ENCODE measurements around the gene KCNJ1. TPM values are rescaled to one million over a fixed set of nuclear protein-coding genes. Genes with fewer than 3 reads are reported as not detected.

KCNJ1 gene
- polyA plus RNA-seq, 1 of the 3 experiments (the other 2 are of a cell fraction), result not detected

DNA sequence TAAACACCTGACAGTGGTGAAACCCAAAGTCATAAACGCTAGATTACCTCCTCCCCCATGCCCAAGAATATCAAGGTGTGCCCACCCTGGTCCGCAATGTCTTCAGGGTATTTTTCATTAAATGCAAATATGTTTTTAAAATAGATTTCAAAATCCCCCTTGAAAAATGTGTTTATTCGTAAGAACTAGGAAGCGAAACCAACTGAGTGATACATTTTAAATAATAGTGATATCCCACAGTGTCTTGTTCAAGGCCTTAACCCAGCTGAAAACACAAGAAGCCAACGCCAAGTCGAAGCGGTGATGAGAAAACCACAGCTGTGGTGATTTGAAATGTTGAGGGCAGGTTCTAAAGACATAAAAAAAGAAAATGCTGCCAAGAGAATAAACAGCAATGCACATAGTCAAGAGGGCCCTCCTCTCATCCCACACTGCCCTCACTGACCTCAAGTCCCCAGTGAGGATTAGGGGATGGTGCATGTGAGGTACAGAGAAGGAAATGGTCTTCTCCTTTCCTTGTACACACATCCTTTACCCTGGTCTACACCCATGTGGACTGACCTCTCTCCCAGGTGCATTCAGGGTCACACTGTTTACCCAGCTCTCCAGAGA is 25.5 kb downstream of the KCNJ1 start:
- TF ChIP-seq FOXM1 (IDR thresholded peaks at IDR 0.05; ENCODE audit: low read depth), result no peak
- TF ChIP-seq, protein P1, sequence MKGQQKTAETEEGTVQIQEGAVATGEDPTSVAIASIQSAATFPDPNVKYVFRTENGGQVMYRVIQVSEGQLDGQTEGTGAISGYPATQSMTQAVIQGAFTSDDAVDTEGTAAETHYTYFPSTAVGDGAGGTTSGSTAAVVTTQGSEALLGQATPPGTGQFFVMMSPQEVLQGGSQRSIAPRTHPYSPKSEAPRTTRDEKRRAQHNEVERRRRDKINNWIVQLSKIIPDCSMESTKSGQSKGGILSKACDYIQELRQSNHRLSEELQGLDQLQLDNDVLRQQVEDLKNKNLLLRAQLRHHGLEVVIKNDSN (IDR thresholded peaks at IDR 0.05; ENCODE audit: borderline replicate concordance, low read depth), result no peak
- TF ChIP-seq TCF12 (IDR thresholded peaks at IDR 0.05), result no peak
- no peak for TF ChIP-seq NFIC (IDR thresholded peaks at IDR 0.05; ENCODE audit: borderline replicate concordance)
- TF ChIP-seq YY1 (IDR thresholded peaks at IDR 0.05; ENCODE audit: low read depth), result no peak
- TF ChIP-seq JUND (IDR thresholded peaks at IDR 0.05), result no peak
- no peaks in the 10 kb centered on the region for H4K20me1 ChIP-seq (ENCODE audit: insufficient read depth)
- H3K79me2 ChIP-seq (ENCODE audit: insufficient read depth), result no peaks in the 10 kb centered on the region
- no peaks in the 10 kb centered on the region for H3K27me3 ChIP-seq (ENCODE audit: insufficient read depth)
- no peak overlapping the region for H2AFZ ChIP-seq (ENCODE audit: low read depth)
- H3K9me2 ChIP-seq, result no peaks in the 10 kb centered on the region
- H3K9ac ChIP-seq, result no peak overlapping the region
- POLR2A ChIA-PET, result no interaction called here
- H3K36me3 ChIP-seq (replicated peaks in 1 of 2; ENCODE audit: control insufficient read depth in 1 of 2, insufficient read depth in 2 of 2, low read length in 1 of 2), result no peaks in the 10 kb centered on the region
- H3K4me2 ChIP-seq, result no peak overlapping the region
- no peak overlapping the region for H3K27ac ChIP-seq (ENCODE audit: low read depth in 2 of 2, low read length in 1 of 2)
- no peaks in the 10 kb centered on the region for H3K4me1 ChIP-seq (ENCODE audit: control insufficient read depth in 1 of 2, insufficient read depth in 2 of 2, low read depth in 1 of 2, low read length in 1 of 2)
- no peak for DNase-seq
- no peak overlapping the region for H3K4me3 ChIP-seq (ENCODE audit: low read depth in 2 of 2, low read length in 1 of 2)
- CTCF ChIA-PET, result interaction anchor here (0.9 to 1.1 kb wide), 2 partner anchors 11 to 669 kb away, joined by 3 read pairs; no protein-coding TSS in a partner anchor
- H3F3A ChIP-seq (replicated peaks; ENCODE audit: insufficient read depth), result no peaks in the 10 kb centered on the region
- H3K9me3 ChIP-seq, result no peaks in the 10 kb centered on the region
- WGBS (ENCODE audit: low lambda C conversion rate), result 81% methylated on average over 7 of the region's 7 CpGs

DNA sequence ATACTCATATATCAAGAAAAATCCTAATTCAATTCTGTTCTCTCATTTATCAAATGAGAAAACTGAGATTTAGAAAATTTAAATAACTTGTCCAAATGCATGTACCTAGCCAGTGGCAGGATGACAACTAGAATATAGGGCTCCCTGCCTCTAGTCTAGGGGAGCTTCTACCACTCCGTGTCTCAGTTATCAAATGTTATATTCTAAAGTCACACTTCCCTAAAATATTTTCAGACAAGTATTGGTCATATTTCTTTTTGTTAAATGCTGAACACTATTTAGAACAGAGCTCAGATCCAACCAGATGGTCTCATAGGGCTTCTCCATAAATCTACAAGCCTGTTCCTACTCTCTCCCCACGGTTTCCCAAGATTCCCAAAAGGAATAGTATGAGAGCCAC is 26.3 kb downstream of the KCNJ1 start:
- no peaks in the 10 kb centered on the region for H3K36me3 ChIP-seq (replicated peaks in 1 of 2; ENCODE audit: control insufficient read depth in 1 of 2, insufficient read depth in 2 of 2, low read length in 1 of 2)
- H3K79me2 ChIP-seq (ENCODE audit: insufficient read depth), result no peaks in the 10 kb centered on the region
- CTCF ChIA-PET, result interaction anchor here (2.4 kb wide), 1 partner anchor 10 kb away, joined by 7 read pairs; no protein-coding TSS in a partner anchor
- 56% methylated on average over 2 of the region's 2 CpGs for WGBS (ENCODE audit: low lambda C conversion rate)
- H3K4me3 ChIP-seq (ENCODE audit: low read depth in 2 of 2, low read length in 1 of 2), result no peak overlapping the region
- TF ChIP-seq, protein P2, sequence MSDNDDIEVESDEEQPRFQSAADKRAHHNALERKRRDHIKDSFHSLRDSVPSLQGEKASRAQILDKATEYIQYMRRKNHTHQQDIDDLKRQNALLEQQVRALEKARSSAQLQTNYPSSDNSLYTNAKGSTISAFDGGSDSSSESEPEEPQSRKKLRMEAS (IDR thresholded peaks at IDR 0.05; ENCODE audit: low read depth), result no peak
- TF ChIP-seq SIN3A (IDR thresholded peaks at IDR 0.05; ENCODE audit: borderline replicate concordance, low read depth, low read length) (no peak), EZH2phosphoT487 (IDR thresholded peaks at IDR 0.05; ENCODE audit: borderline replicate concordance, low read depth) (no peak), JUND (IDR thresholded peaks at IDR 0.05) (no peak), RXRA (IDR thresholded peaks at IDR 0.05; ENCODE audit: borderline replicate concordance, low read depth) (no peak), ELF1 (IDR thresholded peaks at IDR 0.05) (no peak), FOXJ3 (CRISPR knock-in tag; IDR thresholded peaks at IDR 0.05) (no peak)
- TF ChIP-seq, protein P3, sequence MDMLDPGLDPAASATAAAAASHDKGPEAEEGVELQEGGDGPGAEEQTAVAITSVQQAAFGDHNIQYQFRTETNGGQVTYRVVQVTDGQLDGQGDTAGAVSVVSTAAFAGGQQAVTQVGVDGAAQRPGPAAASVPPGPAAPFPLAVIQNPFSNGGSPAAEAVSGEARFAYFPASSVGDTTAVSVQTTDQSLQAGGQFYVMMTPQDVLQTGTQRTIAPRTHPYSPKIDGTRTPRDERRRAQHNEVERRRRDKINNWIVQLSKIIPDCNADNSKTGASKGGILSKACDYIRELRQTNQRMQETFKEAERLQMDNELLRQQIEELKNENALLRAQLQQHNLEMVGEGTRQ (IDR thresholded peaks at IDR 0.05; ENCODE audit: borderline replicate concordance, low read depth, low read length), result no peak
- no peaks in the 10 kb centered on the region for H3F3A ChIP-seq (replicated peaks; ENCODE audit: insufficient read depth)
- H2AFZ ChIP-seq (ENCODE audit: low read depth), result no peak overlapping the region
- H3K4me1 ChIP-seq (ENCODE audit: control insufficient read depth in 1 of 2, insufficient read depth in 2 of 2, low read depth in 1 of 2, low read length in 1 of 2), result no peaks in the 10 kb centered on the region
- no peak overlapping the region for H3K27ac ChIP-seq (ENCODE audit: low read depth in 2 of 2, low read length in 1 of 2)
- no peak for DNase-seq
- no peaks in the 10 kb centered on the region for H3K27me3 ChIP-seq (ENCODE audit: insufficient read depth)
- no peak overlapping the region for H3K9ac ChIP-seq
- POLR2A ChIA-PET, result no interaction called here
- H3K9me3 ChIP-seq, result no peaks in the 10 kb centered on the region
- no peak overlapping the region for H3K4me2 ChIP-seq
- H4K20me1 ChIP-seq (ENCODE audit: insufficient read depth), result no peaks in the 10 kb centered on the region
- H3K9me2 ChIP-seq, result no peaks in the 10 kb centered on the region
